Neural cell (in vitro differentiated cells): ENCODE results near the gene RS1. TPM values are rescaled to one million over a fixed set of nuclear protein-coding genes. Genes with fewer than 3 reads are reported as not detected.

Experiments used
- H2AFZ ChIP-seq: fragments of 200-600, 300-800 bp; sonication (generic), shearing (Covaris generic); 2 replicates; pipeline ENCODE4 v1.6.0; 2014; ENCODE audit warnings: low read depth, mild to moderate bottlenecking, antibody characterized with exemption, low read length, moderate library complexity
- H3F3A ChIP-seq: fragments of 200-600 bp; shearing (Covaris generic); 2 replicates; pipeline ENCODE4 v1.6.1; 2016; ENCODE audit warnings: mild to moderate bottlenecking, moderate library complexity, mixed read lengths, antibody characterized with exemption, low read length; ENCODE audit not compliant: insufficient read depth, poor library complexity, severe bottlenecking
- H3K27ac ChIP-seq: fragments of 200-600, 300-800 bp; sonication (generic), shearing (Covaris generic); 2 replicates; pipeline ENCODE4 v1.5.1; 2014; ENCODE audit warnings: mild to moderate bottlenecking, low read length, moderate library complexity
- H3K27me3 ChIP-seq: fragments of 300-800, 200-600 bp; sonication (generic), shearing (Covaris generic); 2 replicates; pipeline ENCODE4 v1.6.0; 2014; ENCODE audit warnings: mild to moderate bottlenecking, low read depth, low read length, moderate library complexity; ENCODE audit not compliant: insufficient read depth
- H3K36me3 ChIP-seq: fragments of 300-800, 200-600 bp; sonication (generic), shearing (Covaris generic); 2 replicates; pipeline ENCODE4 v1.5.1; 2014; ENCODE audit warnings: mild to moderate bottlenecking, antibody characterized with exemption, low read length, moderate library complexity; ENCODE audit not compliant: insufficient read depth
- H3K4me2 ChIP-seq: fragments of 300-800, 200-600 bp; sonication (generic), shearing (Covaris generic); 2 replicates; pipeline ENCODE4 v1.6.0; 2014; ENCODE audit warnings: mild to moderate bottlenecking, low read length
- H3K4me3 ChIP-seq: fragments of 300-800, 200-600 bp; sonication (generic), shearing (Covaris generic); 2 replicates; pipeline ENCODE4 v1.5.1; 2014; ENCODE audit warnings: mild to moderate bottlenecking, low read length, moderate library complexity
- H3K79me2 ChIP-seq: fragments of 200-600 bp; shearing (Covaris generic); replicated peaks from 2 replicates; pipeline ENCODE4 v1.6.0; 2014; ENCODE audit warnings: mild to moderate bottlenecking, low read length, moderate library complexity; ENCODE audit not compliant: insufficient read depth
- H3K9ac ChIP-seq: fragments of 300-800, 200-600 bp; sonication (generic), shearing (Covaris generic); 2 replicates; pipeline ENCODE4 v1.6.1; 2016; ENCODE audit warnings: mild to moderate bottlenecking, low read length, mixed read lengths
- H3K9me2 ChIP-seq: fragments of 200-600 bp; shearing (Covaris generic); 2 replicates; pipeline ENCODE4 v1.6.1; 2016; ENCODE audit warnings: mild to moderate bottlenecking, low read length, mixed read lengths; ENCODE audit not compliant: insufficient read depth
- H3K9me3 ChIP-seq: fragments of 200-600, 300-800 bp; sonication (generic), shearing (Covaris generic); 2 replicates; pipeline ENCODE4 v1.6.1; 2016; ENCODE audit warnings: mild to moderate bottlenecking, mixed run types, low read length, moderate library complexity, mixed read lengths
- H4K20me1 ChIP-seq: fragments of 200-600 bp; shearing (Covaris generic); 2 replicates; pipeline ENCODE4 v1.6.1; 2016; ENCODE audit warnings: mild to moderate bottlenecking, mixed run types; ENCODE audit not compliant: insufficient read depth
- EP300 ChIP-seq: fragments of 450-650 bp; conservative IDR thresholded peaks from 2 replicates; pipeline ENCODE4 v1.6.1; 2014; ENCODE audit warnings: antibody characterized with exemption, mild to moderate bottlenecking, moderate library complexity; ENCODE audit not compliant: poor library complexity, severe bottlenecking
- EZH2 ChIP-seq: fragments of 200-600, 300-800 bp; shearing (Covaris generic), sonication (generic); IDR thresholded peaks from 2 replicates; pipeline ENCODE4 v1.6.1; 2014; ENCODE audit warnings: antibody characterized with exemption, low read length, borderline replicate concordance, mild to moderate bottlenecking; ENCODE audit not compliant: insufficient read depth, poor library complexity, severe bottlenecking
- MXI1 ChIP-seq: fragments of 450-650 bp; conservative IDR thresholded peaks from 2 replicates; pipeline ENCODE4 v1.6.1; 2014; ENCODE audit warnings: antibody characterized with exemption, mild to moderate bottlenecking; ENCODE audit not compliant: poor library complexity, severe bottlenecking
- POLR2AphosphoS5 ChIP-seq: IDR thresholded peaks from 2 replicates; pipeline ENCODE4 v1.6.1; 2012
- RAD21 ChIP-seq: fragments of 450-650 bp; conservative IDR thresholded peaks from 2 replicates; pipeline ENCODE4 v1.6.1; 2014; ENCODE audit warnings: antibody characterized with exemption, mild to moderate bottlenecking, moderate library complexity
- SMC3 ChIP-seq: fragments of 450-650 bp; conservative IDR thresholded peaks from 2 replicates; pipeline ENCODE4 v1.6.1; 2014; ENCODE audit warnings: antibody characterized with exemption, mild to moderate bottlenecking, moderate library complexity; ENCODE audit not compliant: poor library complexity
- TAF1 ChIP-seq: IDR thresholded peaks from 2 replicates; pipeline ENCODE4 v1.6.1; 2012; ENCODE audit warnings: low read depth
- polyA plus RNA-seq: library from polyadenylated mRNA; depleted of rRNA; stranded (reverse); fragments of >200 nt; gene quantifications from 2 replicates; pipeline ENCODE4 v1.2.3, GENCODE V29; 2014
- TF ChIP-seq, protein P1 (sequence below): IDR thresholded peaks from 2 replicates; pipeline ENCODE4 v1.6.1; 2012; ENCODE audit warnings: borderline replicate concordance
- TF ChIP-seq, protein P2 (sequence below): fragments of 450-650 bp; IDR thresholded peaks from 2 replicates; pipeline ENCODE4 v1.5.1; 2014; ENCODE audit warnings: antibody characterized with exemption, mild to moderate bottlenecking, moderate library complexity; ENCODE audit not compliant: poor library complexity, severe bottlenecking

RS1 gene
- polyA plus RNA-seq, 1 donor from 2014 or later = not detected

DNA sequence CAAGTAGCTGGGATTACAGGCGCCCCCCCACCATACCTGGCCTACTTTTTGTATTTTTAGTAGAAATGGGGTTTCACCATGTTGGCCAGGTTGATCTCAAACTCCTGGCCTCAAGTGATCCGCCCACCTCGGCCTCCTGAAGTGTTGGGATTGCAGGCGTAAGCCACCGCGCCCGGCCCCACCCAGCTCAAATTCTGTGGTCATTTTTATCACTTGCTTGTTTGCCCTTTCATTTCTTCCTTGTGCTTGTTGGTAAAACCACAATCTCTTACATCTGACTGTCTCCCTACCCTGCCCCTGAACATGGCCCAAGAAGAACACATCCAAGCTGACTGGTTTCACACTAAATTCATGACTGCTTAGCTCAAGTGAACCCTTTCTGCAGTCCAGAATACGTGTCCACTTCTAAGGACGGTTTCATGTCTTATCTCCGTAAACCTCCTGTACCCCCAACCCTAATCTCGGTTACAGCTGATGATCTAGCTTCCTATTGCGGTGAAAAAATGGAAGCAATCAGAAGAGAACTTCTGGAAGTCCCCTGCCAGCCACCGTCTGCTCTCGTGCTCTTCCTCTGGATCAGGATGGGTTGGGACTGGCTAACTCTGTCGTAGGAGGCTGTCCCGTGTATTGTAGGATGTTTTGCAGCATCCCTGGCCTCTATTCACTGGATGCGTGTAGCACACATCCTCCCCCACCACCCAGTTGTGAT lies 5.4 kb upstream of the RS1 start:
- Histone ChIP-seq H3K27me3 (no peaks in the 10 kb centered on the region), H3K27ac (no peak overlapping the region), H3K9me3 (no peaks in the 10 kb centered on the region), H2AFZ (no peak overlapping the region), H3K36me3 (no peaks in the 10 kb centered on the region), H3K9me2 (no peaks in the 10 kb centered on the region), H4K20me1 (no peaks in the 10 kb centered on the region), H3K79me2 (no peaks in the 10 kb centered on the region), H3K9ac (no peak overlapping the region), H3F3A (no peaks in the 10 kb centered on the region), H3K4me2 (no peak overlapping the region), H3K4me3 (no peak overlapping the region)
- no peak for TF ChIP-seq RAD21
- no peak for TF ChIP-seq POLR2AphosphoS5
- TF ChIP-seq SMC3 = no peak
- TF ChIP-seq EP300 = no peak
- no peak for TF ChIP-seq MXI1
- TF ChIP-seq, protein P1, sequence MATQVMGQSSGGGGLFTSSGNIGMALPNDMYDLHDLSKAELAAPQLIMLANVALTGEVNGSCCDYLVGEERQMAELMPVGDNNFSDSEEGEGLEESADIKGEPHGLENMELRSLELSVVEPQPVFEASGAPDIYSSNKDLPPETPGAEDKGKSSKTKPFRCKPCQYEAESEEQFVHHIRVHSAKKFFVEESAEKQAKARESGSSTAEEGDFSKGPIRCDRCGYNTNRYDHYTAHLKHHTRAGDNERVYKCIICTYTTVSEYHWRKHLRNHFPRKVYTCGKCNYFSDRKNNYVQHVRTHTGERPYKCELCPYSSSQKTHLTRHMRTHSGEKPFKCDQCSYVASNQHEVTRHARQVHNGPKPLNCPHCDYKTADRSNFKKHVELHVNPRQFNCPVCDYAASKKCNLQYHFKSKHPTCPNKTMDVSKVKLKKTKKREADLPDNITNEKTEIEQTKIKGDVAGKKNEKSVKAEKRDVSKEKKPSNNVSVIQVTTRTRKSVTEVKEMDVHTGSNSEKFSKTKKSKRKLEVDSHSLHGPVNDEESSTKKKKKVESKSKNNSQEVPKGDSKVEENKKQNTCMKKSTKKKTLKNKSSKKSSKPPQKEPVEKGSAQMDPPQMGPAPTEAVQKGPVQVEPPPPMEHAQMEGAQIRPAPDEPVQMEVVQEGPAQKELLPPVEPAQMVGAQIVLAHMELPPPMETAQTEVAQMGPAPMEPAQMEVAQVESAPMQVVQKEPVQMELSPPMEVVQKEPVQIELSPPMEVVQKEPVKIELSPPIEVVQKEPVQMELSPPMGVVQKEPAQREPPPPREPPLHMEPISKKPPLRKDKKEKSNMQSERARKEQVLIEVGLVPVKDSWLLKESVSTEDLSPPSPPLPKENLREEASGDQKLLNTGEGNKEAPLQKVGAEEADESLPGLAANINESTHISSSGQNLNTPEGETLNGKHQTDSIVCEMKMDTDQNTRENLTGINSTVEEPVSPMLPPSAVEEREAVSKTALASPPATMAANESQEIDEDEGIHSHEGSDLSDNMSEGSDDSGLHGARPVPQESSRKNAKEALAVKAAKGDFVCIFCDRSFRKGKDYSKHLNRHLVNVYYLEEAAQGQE = no peak
- TF ChIP-seq, protein P2, sequence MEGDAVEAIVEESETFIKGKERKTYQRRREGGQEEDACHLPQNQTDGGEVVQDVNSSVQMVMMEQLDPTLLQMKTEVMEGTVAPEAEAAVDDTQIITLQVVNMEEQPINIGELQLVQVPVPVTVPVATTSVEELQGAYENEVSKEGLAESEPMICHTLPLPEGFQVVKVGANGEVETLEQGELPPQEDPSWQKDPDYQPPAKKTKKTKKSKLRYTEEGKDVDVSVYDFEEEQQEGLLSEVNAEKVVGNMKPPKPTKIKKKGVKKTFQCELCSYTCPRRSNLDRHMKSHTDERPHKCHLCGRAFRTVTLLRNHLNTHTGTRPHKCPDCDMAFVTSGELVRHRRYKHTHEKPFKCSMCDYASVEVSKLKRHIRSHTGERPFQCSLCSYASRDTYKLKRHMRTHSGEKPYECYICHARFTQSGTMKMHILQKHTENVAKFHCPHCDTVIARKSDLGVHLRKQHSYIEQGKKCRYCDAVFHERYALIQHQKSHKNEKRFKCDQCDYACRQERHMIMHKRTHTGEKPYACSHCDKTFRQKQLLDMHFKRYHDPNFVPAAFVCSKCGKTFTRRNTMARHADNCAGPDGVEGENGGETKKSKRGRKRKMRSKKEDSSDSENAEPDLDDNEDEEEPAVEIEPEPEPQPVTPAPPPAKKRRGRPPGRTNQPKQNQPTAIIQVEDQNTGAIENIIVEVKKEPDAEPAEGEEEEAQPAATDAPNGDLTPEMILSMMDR = no peak
- TF ChIP-seq TAF1 = no peak
- TF ChIP-seq EZH2 = no peak

DNA sequence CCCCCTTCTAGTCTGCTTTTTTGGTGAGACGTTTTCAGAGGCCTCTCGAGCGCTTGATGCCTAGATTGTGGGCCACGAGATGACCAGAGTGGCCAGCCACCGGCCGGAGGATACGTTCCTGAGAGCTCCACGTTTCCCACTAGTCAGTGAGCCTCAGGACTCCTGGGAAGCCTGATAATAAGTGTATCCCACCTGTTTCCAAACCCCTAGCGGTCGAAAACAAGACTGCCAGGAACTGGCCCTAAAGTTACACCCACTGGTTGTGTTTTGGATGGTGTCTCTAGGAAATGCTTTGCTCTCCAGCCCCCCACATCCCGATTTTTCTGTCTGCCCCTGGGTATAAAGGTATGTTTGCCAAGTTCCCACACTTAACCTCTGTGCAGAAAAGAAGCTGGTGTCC lies 4.6 kb upstream of the RS1 start:
- no peak for TF ChIP-seq EP300
- TF ChIP-seq, protein P2 = peak; percentile 12
- Histone ChIP-seq H2AFZ (no peak overlapping the region), H3K36me3 (no peaks in the 10 kb centered on the region), H3K9me3 (no peaks in the 10 kb centered on the region), H4K20me1 (no peaks in the 10 kb centered on the region), H3F3A (no peaks in the 10 kb centered on the region), H3K27me3 (no peaks in the 10 kb centered on the region), H3K4me2 (no peak overlapping the region), H3K79me2 (no peaks in the 10 kb centered on the region), H3K9me2 (no peaks in the 10 kb centered on the region), H3K9ac (no peak overlapping the region), H3K4me3 (no peak overlapping the region), H3K27ac (no peak overlapping the region)
